GM21367 (cell line): ENCODE data around the gene PALLD.

Experiments used
- ATAC-seq: cut with Tn5 transposase; IDR thresholded peaks from one replicate; pipeline ENCODE4 v1.9.1; 2021; ENCODE audit not compliant: unreplicated experiment

PALLD gene

GRCh38 chr4:168841000-168841671 lies 344.3 kb downstream of the PALLD start:
- ATAC-seq = no peak

GRCh38 chr4:168841672-168842019 lies 344.8 kb downstream of the PALLD start:
- ATAC-seq = no peak

- ATAC-seq = no peak
Observed at GRCh38 chr4:168842186-168842585, 345.3 kb downstream of the PALLD start.

- ATAC-seq = no peak
Observed at GRCh38 chr4:168843635-168844034, 346.8 kb downstream of the PALLD start.

GRCh38 chr4:168844353-168845049 lies 347.6 kb downstream of the PALLD start:
- ATAC-seq = no peak

GRCh38 chr4:168845897-168846296 lies 349.0 kb downstream of the PALLD start:
- no peak for ATAC-seq

GRCh38 chr4:168846414-168846813 lies 349.6 kb downstream of the PALLD start:
- ATAC-seq = no peak

GRCh38 chr4:168847771-168848502 lies 351.1 kb downstream of the PALLD start:
- no peak for ATAC-seq

- no peak for ATAC-seq
Observed at GRCh38 chr4:168849030-168849675, 352.3 kb downstream of the PALLD start.

- no peak for ATAC-seq
Observed at GRCh38 chr4:168849997-168850396, 353.1 kb downstream of the PALLD start.

GRCh38 chr4:168852387-168852786 lies 355.5 kb downstream of the PALLD start:
- no peak for ATAC-seq

- ATAC-seq = peak; percentile 65
Observed at GRCh38 chr4:168852933-168853713, 356.3 kb downstream of the PALLD start.

GRCh38 chr4:168853770-168854169 lies 356.9 kb downstream of the PALLD start:
- ATAC-seq = peak; percentile 37

- no peak for ATAC-seq
Observed at GRCh38 chr4:168854350-168854921, 357.6 kb downstream of the PALLD start.

- ATAC-seq = no peak
Observed at GRCh38 chr4:168856312-168856711, 359.5 kb downstream of the PALLD start.

GRCh38 chr4:168857009-168857408 lies 360.2 kb downstream of the PALLD start:
- ATAC-seq = no peak

GRCh38 chr4:168857546-168858314 lies 360.9 kb downstream of the PALLD start:
- no peak for ATAC-seq

GRCh38 chr4:168859100-168859499 lies 362.2 kb downstream of the PALLD start:
- ATAC-seq = no peak

GRCh38 chr4:168859888-168860694 lies 363.2 kb downstream of the PALLD start:
- ATAC-seq = peak; percentile 91
